ENCODE data around the gene GRK1.
A peak's percentile ranks its signal among the peaks of the same experiment; 100 is the strongest.
"Not testable (repeated sequence)": the region's sequence is repeated elsewhere in the genome, so short reads cannot be mapped to it uniquely, and the experiment has no call there.

GRK1 gene

DNA sequence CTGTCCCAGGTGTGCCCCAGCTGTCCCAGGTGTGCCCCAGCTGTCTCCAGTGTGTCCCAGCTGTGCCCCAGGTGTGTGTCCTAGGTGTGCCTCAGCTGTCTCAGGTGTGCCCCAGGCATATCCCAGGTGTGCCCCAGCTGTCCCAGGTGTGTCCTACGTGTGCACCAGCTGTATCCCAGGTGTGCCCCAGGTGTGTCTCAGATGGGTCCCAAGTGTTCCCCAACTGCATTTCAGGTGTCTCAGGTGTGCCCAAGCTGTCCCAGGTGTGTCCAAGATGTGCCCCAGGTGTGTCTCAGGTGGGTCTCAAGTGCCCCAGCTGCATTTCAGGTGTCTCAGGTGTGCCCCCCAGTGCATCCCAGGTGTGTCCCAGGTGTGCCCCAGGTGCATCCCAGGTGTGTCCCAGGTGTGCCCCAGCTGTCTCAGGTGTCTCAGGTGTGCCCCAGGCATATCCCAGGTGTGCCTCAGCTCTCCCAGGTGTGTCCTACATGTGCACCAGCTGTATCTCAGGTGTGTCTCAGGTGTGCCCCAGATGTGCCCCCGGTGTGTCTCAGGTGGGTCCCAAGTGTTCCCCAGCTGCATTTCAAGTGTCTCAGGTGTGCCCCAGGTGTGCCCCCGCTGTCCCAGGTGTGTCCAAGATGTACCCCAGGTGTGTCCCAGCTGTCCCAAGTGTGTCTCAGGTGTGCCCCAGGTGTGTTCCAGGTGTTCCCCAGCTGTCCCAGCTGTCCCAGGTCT is 1.3 kb upstream of the GRK1 start:
- no peak for DNase-seq (ENCODE audit: low read depth)

DNA sequence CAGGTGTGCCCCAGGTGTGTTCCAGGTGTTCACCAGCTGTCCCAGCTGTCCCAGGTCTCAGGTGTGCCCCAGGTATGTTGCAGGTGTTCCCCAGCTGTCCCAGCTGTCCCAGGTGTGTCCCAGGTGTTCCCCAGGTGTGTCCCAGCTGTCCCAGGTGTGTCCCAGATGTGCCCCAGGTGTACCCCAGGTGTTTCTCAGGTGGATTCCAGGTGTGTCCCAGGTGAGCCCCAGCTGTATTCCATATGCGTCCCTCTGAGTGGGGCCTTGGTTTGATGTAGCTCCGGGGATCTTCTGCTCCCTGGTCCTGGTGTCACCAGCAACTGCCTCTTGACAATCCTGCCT is 719 bp upstream of the GRK1 start:
- DNase-seq (ENCODE audit: low read depth) = no peak

DNA sequence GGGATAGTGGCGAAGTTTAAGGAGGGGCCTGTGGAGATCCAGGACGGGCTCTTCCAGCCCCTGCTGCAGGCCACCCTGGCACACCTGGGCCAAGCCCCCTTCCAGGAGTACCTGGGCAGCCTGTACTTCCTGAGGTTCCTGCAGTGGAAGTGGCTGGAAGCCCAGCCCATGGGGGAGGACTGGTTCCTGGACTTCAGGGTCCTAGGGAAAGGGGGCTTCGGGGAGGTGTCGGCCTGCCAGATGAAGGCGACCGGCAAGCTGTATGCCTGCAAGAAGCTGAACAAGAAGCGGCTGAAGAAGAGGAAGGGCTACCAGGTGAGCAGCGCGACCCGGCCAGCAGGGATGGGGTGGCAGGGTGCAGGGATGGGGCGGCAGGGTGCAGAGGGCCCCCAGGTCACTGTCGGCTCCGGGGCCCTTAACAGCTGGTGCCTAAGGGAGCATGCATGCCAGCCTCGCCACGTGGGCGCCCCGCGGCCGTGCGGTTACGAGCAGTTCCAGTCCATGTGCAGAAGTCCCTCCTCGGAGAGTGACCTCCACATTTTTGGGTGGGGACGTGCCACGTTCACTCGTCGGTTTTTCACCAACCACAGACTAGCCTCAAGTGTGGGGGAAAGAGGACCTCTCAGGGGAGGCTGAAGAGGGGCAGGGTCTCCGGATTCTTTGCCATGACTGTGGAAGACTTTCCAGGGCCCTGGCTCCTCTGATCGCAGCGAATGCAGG is 912 bp downstream of the GRK1 start:
- no peak for DNase-seq (ENCODE audit: low read depth)

DNA sequence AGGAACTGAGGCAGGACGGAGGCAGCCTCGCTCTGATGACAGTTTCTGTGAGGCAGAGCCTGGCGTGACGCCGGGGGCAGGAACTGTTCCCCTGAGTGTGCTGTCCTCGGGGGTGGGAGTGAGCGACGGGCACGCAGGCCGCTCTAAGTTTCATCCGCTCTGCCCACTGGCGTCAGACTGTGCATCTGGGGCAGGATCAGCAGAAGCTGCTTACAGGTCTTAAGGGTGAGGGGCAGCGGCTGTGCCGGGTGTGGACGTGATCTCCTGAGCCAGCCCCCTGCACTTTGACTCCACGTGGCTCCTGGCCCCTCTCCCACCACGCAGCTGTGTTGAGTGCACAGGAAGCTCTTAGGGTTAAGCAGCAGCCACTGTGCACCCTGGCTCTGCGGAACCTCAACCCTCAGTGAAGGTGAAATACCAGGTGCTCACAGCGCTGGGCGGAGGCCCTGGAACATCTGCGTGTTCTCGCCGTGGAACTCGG is 1.5 kb downstream of the GRK1 start:
- no peak for DNase-seq (ENCODE audit: low read depth)

DNA sequence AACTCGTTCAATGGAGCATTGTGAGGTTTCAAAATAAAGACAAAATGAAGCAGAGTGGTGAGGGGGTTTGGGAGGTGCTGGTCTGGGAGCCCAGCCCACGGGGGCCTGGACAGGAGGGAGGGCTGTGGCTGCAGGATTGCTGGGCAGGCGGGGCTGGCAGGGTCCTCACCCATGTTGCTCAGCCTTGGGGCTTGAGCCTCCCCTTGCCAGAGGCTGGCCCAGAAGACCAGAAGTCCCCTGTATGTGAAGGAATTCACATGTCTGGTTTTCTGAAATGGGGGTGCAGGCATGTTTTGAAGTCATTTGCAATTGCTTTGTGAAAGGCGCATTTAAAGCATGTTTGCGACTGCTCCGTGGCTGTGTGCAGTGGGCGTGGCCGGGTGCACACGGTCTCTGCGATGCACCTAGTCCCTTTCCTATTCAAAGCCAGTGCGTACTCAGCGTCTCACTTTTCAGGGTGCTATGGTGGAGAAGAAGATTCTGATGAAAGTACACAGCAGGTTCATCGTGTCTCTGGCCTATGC is 2.3 kb downstream of the GRK1 start:
- no peak for DNase-seq (ENCODE audit: low read depth)

DNA sequence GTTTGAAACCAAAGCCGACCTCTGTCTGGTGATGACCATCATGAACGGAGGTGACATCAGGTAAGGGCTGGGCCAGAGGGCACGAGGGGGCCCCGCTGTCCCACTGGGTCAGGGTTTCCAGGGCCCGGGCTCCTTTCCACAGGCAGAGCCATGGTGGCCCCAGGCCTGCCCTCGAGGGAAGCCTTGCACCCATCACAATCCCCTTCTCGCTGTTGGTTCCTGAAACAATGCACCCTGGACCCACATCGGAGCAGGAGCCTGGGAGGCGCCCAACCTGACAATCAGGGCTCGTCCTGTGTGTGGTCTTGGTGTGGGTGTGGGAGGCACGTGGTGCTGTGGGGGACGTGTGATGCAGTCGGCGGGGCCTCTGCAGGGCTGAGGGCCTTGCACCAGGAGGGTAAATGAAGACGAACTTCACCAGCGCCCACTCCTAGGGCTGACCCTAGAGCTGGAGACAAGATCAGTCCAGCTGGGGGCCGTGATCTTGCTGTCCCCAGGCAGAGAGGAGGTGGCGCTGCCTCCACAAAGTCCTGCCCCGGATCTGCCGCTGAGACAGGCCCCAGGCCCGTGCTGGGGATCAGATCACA is 2.8 kb downstream of the GRK1 start:
- DNase-seq (ENCODE audit: low read depth) = no peak

DNA sequence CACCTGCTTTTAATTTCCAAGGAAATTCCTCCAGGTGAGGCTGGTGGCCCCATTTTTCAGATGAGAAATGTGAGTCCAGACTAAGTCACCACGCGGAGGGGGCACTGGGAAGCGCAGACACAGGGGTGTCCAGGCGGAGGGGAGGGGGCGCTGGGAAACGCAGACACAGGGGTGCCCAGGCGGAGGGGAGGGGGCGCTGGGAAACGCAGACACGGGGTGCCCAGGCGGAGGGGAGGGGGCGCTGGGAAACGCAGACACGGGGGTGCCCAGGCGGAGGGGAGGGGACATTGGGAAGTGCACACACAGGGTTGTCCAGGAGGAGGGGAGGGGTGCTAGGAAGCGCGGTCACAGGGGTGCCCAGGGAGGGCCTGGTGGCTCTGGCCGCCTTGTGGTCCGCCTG is 3.5 kb downstream of the GRK1 start:
- DNase-seq (ENCODE audit: low read depth) = no peak

DNA sequence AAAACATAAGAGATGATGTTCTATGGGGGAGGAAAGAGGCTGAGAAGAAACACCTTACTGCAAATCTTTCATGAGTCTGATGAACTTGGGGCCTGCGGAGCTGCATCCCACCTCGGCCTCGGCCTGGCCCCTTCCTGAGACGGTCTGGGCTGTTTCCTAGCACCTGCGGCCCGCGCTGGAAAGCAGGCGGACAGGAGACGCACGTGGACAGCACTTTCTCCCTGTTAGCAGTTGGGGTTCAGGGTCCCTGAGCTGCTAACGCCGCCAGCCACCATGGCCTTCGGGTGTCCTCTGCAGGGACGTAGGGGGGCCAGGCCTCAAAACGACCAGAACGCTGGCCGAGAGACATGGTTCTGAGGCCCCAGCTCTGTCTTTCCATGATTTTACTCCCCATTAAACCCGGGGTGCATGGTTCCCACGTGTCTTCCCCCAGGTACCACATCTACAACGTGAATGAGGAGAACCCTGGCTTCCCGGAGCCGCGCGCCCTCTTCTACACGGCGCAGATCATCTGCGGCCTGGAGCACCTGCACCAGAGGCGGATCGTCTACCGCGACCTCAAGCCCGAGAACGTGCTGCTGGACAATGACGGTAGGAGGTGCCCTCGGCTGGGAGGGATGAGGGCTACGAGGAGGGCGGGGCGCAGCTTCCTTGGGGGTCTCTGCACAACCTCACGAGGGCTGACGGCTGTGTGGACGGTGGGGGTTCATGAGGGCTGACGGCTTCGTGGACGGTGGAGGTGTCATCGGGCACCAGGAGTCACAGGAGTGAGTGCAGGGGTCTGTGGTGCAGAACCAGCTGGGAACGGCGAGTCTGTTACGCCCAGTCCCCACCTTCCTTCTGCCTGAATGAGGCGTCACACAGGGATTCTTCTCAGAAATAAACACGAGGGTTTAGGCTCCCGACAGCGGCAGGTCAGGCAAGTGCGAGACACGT is 4.3 kb downstream of the GRK1 start:
- DNase-seq (ENCODE audit: low read depth) = no peak

DNA sequence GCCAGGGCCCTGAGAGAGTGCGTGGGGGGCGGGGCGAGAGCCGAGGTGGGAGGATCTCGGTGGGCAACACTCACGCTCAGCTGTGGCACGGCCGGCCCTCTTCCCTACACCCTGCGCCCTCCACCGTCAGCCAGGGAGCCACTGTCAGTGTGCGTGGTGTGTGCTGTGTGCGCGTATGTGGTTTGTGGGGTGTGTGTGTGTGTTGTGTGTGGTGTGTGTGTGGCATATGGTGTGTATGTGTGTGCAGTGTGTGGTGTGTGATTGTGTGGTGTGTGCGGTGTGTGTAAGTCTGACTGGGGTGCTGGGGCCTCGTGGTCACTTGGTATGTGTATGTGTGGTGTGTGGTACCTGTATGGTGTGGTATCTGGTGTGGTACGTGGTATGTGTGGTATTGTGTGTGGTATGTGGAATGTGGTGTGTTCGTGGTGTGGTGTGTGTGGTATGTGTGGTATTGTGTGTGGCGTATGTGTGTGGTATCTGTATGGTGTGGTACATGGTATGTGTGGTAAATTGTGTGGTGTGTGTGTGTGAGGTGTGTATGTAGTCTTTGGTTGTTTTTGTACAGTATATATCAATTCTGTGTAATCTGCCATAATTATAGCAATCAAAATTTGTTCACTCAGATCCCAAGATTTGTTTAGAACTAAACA is 5.1 kb downstream of the GRK1 start:
- no peak for DNase-seq (ENCODE audit: low read depth)

DNA sequence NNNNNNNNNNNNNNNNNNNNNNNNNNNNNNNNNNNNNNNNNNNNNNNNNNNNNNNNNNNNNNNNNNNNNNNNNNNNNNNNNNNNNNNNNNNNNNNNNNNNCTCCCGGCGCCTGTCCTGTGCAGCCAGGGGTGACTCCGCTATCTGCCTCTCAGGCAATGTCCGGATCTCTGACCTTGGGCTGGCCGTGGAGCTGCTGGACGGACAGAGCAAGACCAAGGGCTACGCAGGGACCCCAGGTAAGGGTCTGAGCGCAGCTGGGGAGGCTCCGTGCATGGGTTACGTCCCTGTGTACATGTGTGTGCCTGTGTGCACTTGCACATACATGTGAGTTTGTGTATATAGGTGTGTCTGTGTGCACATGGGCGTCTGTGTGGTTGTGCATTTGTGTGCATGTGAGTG is 55.9 kb downstream of the GRK1 start:
- no peak for DNase-seq (ENCODE audit: low read depth)

DNA sequence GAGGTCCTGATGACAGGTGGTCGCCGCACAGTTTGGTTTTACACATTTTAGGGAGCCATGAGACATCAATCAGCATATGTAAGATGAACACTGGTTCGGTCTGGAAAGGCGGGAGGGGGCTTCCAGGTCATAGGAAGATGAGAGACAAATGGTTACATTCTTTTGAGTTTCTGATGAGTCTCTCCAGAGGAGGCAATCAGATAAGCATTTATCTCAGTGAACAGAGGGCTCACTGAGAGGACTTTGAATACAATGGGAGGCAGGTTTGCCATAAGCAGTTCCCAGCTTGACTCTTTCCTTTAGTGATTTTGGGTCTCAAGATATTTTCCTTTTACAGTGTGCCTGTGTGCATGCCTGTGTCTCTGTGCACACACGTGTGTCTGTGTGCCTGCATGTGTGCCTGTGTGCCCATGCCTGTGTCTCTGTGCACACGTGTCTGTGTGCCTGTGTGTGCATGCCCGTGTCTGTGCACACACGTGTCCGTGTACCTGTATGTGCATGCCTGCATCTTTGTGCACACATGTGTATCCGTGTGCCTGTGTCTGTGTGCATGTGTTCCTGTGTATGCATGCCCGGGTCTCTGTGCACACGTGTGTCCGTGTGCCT is 56.5 kb downstream of the GRK1 start:
- no peak for DNase-seq (ENCODE audit: low read depth)

DNA sequence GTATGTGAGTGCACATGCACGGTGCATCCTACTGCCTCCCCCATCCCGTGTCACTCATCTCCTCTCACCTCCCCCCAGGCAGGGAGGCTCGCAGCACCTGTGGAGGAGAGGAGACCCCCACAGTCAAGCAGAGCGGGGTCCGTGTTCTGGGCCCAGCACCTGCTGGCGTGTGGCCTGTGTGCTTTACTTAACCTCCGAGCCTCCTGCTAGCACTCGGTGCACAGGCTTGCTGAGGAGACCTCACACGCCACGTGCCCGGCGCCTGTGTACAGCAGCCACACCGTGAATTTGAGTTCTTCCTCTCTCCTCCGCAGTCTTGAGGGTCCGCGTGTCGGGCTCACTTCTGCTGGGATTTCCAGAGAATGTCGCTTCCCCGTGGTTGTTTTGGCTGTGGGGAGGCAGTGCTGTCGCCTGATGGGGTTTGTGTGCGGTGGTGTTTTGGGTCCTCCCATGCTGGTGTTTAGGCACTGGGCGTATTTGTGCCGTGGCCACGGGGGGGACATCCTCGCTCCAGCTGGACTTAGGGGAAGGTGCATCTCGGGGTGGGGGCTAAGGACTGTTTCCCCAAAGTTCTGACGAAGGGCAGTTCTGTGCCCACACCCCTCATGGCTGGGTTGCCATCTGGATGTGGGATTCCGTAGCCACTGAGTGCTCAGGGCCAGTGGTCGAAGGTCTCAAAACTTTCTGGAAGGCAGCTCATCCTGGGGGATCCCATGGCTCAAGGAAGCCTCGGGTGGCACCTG is 57.2 kb downstream of the GRK1 start:
- DNase-seq (ENCODE audit: low read depth) = no peak

DNA sequence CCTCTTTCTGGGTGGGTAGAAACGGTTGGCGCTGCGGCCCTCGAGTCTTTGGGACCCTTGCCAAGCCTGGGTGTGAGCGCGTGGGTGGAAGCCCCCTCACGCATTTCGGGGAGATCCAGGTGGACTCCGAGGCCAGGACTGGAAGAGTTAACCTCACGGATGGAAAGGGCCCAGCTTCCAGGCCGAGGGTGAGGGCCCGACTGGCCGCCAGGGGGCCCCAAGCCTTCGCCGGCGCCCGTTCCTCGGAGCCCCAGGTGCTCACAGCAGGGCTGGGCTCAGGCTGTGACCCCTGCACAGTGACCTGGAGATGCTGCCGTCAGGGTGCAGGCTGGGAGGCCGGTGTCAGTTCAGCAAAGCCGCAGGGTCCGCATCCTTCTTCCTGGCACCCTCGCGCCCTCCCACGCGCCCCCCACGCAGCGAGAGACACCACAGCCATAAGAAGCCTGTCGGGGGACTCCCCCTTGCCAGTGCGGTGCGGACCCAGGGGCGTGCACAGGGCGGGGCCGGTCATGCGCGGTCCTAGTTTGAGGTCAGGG is 57.8 kb downstream of the GRK1 start:
- peak; percentile 77 for DNase-seq (ENCODE audit: low read depth)

DNA sequence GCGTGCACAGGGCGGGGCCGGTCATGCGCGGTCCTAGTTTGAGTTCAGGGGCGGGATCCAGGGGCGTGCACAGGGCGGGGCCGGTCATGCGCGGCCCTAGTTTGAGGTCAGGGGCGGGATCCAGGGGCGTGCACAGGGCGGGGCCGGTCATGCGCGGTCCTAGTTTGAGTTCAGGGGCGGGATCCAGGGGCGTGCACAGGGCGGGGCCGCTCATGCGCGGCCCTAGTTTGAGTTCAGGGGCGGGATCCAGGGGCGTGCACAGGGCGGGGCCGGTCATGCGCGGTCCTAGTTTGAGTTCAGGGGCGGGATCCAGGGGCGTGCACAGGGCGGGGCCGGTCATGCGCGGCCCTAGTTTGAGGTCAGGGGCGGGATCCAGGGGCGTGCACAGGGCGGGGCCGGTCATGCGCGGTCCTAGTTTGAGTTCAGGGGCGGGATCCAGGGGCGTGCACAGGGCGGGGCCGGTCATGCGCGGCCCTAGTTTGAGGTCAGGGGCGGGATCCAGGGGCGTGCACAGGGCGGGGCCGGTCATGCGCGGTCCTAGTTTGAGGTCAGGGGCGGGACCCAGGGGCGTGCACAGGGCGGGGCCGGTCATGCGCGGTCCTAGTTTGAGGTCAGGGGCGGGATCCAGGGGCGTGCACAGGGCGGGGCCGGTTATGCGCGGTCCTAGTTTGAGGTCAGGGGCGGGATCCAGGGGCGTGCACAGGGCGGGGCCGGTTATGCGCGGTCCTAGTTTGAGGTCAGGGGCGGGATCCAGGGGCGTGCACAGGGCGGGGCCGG is 58.5 kb downstream of the GRK1 start:
- DNase-seq (ENCODE audit: low read depth) = peak; percentile 33

DNA sequence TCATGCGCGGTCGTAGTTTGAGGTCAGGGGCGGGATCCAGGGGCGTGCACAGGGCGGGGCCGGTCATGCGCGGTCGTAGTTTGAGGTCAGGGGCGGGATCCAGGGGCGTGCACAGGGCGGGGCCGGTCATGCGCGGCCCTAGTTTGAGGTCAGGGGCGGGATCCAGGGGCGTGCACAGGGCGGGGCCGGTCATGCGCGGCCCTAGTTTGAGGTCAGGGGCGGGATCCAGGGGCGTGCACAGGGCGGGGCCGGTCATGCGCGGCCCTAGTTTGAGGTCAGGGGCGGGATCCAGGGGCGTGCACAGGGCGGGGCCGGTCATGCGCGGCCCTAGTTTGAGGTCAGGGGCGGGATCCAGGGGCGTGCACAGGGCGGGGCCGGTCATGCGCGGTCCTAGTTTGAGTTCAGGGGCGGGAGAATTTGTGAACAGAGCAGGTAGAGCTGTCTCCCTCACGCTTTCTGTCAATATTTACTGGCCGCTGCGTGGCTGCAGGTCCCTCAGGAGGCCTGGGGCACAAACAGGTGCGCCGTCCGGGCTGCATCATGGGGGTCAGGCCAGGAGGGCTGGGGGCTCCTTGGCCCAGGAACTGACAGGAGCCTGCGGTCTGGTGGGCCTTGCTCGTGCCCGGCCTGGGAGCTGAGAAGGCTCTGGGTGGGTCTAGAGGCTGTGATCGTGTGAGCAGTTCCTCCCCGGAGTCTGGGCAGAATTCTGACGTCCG is 59.2 kb downstream of the GRK1 start:
- not testable (repeated sequence) for DNase-seq (ENCODE audit: low read depth)

DNA sequence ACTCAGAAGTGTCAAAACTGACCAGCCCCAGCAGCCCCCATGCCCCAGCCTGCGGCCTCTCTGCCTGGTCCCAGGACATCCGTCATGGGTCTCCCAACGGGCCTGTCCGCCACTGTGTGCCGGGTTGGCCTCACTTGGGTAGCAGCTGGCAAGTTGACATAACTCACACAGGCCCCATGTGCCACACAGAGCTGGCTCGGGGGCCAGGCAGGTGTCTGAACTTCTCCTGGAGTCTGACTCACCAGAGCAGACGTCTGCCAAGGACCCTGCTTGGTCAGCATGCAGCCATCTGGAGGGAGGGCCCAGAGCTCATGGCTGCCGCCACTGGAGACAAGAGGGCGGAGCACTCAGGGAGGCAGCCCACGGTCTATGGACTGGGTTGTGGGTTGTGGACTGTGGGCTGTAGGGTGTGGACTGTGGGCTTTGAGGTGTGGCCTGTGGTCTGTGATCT is 60.0 kb downstream of the GRK1 start:
- DNase-seq (ENCODE audit: low read depth) = no peak

DNA sequence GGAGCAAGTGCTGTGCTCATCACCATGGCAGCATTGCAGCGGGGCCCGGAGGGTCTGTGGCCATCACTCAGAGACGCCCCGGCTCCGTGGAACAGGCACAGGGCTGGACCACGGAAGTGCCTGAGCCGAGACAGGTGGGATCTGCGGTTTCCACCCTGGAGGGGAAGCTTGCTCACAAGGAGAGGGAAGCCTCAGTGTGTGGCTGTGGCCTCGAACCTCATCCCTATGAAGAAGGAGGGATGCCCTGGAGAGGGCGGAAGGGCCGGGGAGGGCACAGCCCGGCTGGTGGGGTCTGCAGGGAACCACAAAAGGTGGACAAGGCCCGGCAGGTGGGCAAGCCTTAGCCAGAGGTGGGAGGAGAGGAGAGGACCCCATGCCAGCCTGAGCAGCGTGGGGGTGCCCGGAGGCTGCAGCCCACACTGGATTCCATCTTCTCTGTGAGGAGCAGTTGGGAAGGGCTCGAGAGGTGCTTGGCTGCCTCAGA is 61.6 kb downstream of the GRK1 start:
- no peak for DNase-seq (ENCODE audit: low read depth)
